ENCODE results near the gene SORCS2. TPM values are rescaled to one million over a fixed set of nuclear protein-coding genes. Genes with fewer than 3 reads are reported as not detected.

The SORCS2 gene
- total RNA-seq, 2 experiments from 2014 or later: not detected

- H3K27ac Mint-ChIP-seq: no peak overlapping the region
- peaks cover 29% of the 10 kb centered on the region for H3K27me3 Mint-ChIP-seq (ENCODE audit: low read depth)
- no peak for ATAC-seq
- no peaks in the 10 kb centered on the region for H3K4me1 Mint-ChIP-seq (ENCODE audit: low read depth)
- H3K4me3 Mint-ChIP-seq: no peak overlapping the region
- POLR2A ChIA-PET: no interaction called here
- no peaks in the 10 kb centered on the region for H3K9me3 Mint-ChIP-seq (ENCODE audit: insufficient read depth)
- CTCF ChIA-PET: no interaction called here
- no peak for DNase-seq
- no peaks in the 10 kb centered on the region for H3K36me3 Mint-ChIP-seq (ENCODE audit: low read depth)
These were observed 37.9 kb upstream of the SORCS2 start for GRCh38 chr4:7154351-7154981.

GRCh38 chr4:7155590-7156071 is 36.7 kb upstream of the SORCS2 start:
- Mint-ChIP-seq H3K27ac (no peak overlapping the region), H3K36me3 (ENCODE audit: low read depth) (no peaks in the 10 kb centered on the region), H3K9me3 (ENCODE audit: insufficient read depth) (no peaks in the 10 kb centered on the region), H3K4me3 (no peak overlapping the region), H3K4me1 (ENCODE audit: low read depth) (no peaks in the 10 kb centered on the region), H3K27me3 (ENCODE audit: low read depth) (peaks cover 29% of the 10 kb centered on the region)
- ATAC-seq (no peak), DNase-seq (no peak)
- POLR2A ChIA-PET: no interaction called here
- CTCF ChIA-PET: no interaction called here

GRCh38 chr4:7156328-7156727 is 36.0 kb upstream of the SORCS2 start:
- Mint-ChIP-seq H3K27me3 (ENCODE audit: low read depth) (peaks cover 29% of the 10 kb centered on the region), H3K9me3 (ENCODE audit: insufficient read depth) (no peaks in the 10 kb centered on the region), H3K36me3 (ENCODE audit: low read depth) (no peaks in the 10 kb centered on the region), H3K4me3 (no peak overlapping the region), H3K27ac (no peak overlapping the region), H3K4me1 (ENCODE audit: low read depth) (no peaks in the 10 kb centered on the region)
- ATAC-seq (no peak), DNase-seq (no peak)
- ChIA-PET CTCF (no interaction called here), POLR2A (no interaction called here)

- no peak for DNase-seq
- Mint-ChIP-seq H3K36me3 (ENCODE audit: low read depth) (no peaks in the 10 kb centered on the region), H3K9me3 (ENCODE audit: insufficient read depth) (no peaks in the 10 kb centered on the region), H3K27me3 (ENCODE audit: low read depth) (peaks cover 29% of the 10 kb centered on the region), H3K4me1 (ENCODE audit: low read depth) (no peaks in the 10 kb centered on the region), H3K27ac (no peak overlapping the region), H3K4me3 (no peak overlapping the region)
- no peak for ATAC-seq
- POLR2A ChIA-PET: no interaction called here
- CTCF ChIA-PET: no interaction called here
These were observed 35.4 kb upstream of the SORCS2 start for GRCh38 chr4:7156761-7157488.

- no peaks in the 10 kb centered on the region for H3K36me3 Mint-ChIP-seq (ENCODE audit: low read depth)
- ATAC-seq (no peak), DNase-seq (no peak)
- no peaks in the 10 kb centered on the region for H3K4me1 Mint-ChIP-seq (ENCODE audit: low read depth)
- no peak overlapping the region for H3K4me3 Mint-ChIP-seq
- H3K27ac Mint-ChIP-seq: no peak overlapping the region
- no peaks in the 10 kb centered on the region for H3K9me3 Mint-ChIP-seq (ENCODE audit: insufficient read depth)
- CTCF ChIA-PET: no interaction called here
- H3K27me3 Mint-ChIP-seq (ENCODE audit: low read depth): peaks cover 29% of the 10 kb centered on the region
- POLR2A ChIA-PET: no interaction called here
These were observed 34.7 kb upstream of the SORCS2 start for GRCh38 chr4:7157666-7158065.

- Mint-ChIP-seq H3K27me3 (ENCODE audit: low read depth) (peaks cover 26% of the 10 kb centered on the region), H3K4me3 (no peak overlapping the region), H3K9me3 (ENCODE audit: insufficient read depth) (no peaks in the 10 kb centered on the region), H3K36me3 (ENCODE audit: low read depth) (no peaks in the 10 kb centered on the region), H3K27ac (no peak overlapping the region), H3K4me1 (ENCODE audit: low read depth) (no peaks in the 10 kb centered on the region)
- POLR2A ChIA-PET: no interaction called here
- no peak for DNase-seq
- ATAC-seq: no peak
- CTCF ChIA-PET: no interaction called here
These were observed 34.1 kb upstream of the SORCS2 start for GRCh38 chr4:7158081-7158750.

- DNase-seq: no peak
- Mint-ChIP-seq H3K4me3 (no peak overlapping the region), H3K36me3 (ENCODE audit: low read depth) (no peaks in the 10 kb centered on the region), H3K9me3 (ENCODE audit: insufficient read depth) (no peaks in the 10 kb centered on the region), H3K27ac (no peak overlapping the region), H3K4me1 (ENCODE audit: low read depth) (no peaks in the 10 kb centered on the region), H3K27me3 (ENCODE audit: low read depth) (peaks cover 28% of the 10 kb centered on the region)
- ChIA-PET CTCF (no interaction called here), POLR2A (no interaction called here)
- no peak for ATAC-seq
These were observed 33.3 kb upstream of the SORCS2 start for GRCh38 chr4:7158991-7159390.

GRCh38 chr4:7159923-7160322 is 32.4 kb upstream of the SORCS2 start:
- Mint-ChIP-seq H3K27me3 (ENCODE audit: low read depth) (peaks cover 28% of the 10 kb centered on the region), H3K4me3 (no peak overlapping the region), H3K27ac (no peak overlapping the region), H3K9me3 (ENCODE audit: insufficient read depth) (no peaks in the 10 kb centered on the region), H3K36me3 (ENCODE audit: low read depth) (no peaks in the 10 kb centered on the region), H3K4me1 (ENCODE audit: low read depth) (no peaks in the 10 kb centered on the region)
- no peak for ATAC-seq
- POLR2A ChIA-PET: no interaction called here
- CTCF ChIA-PET: no interaction called here
- no peak for DNase-seq

- ChIA-PET POLR2A (no interaction called here), CTCF (no interaction called here)
- H3K4me3 Mint-ChIP-seq: no peak overlapping the region
- H3K9me3 Mint-ChIP-seq (ENCODE audit: insufficient read depth): no peaks in the 10 kb centered on the region
- peaks cover 23% of the 10 kb centered on the region for H3K27me3 Mint-ChIP-seq (ENCODE audit: low read depth)
- H3K4me1 Mint-ChIP-seq (ENCODE audit: low read depth): no peaks in the 10 kb centered on the region
- no peaks in the 10 kb centered on the region for H3K36me3 Mint-ChIP-seq (ENCODE audit: low read depth)
- H3K27ac Mint-ChIP-seq: no peak overlapping the region
- no peak for ATAC-seq
- DNase-seq: no peak
These were observed 31.9 kb upstream of the SORCS2 start for GRCh38 chr4:7160439-7160838.

- no peaks in the 10 kb centered on the region for H3K9me3 Mint-ChIP-seq (ENCODE audit: insufficient read depth)
- H3K4me1 Mint-ChIP-seq (ENCODE audit: low read depth): no peaks in the 10 kb centered on the region
- peaks cover 19% of the 10 kb centered on the region for H3K27me3 Mint-ChIP-seq (ENCODE audit: low read depth)
- ChIA-PET POLR2A (interaction anchor here (0.9 kb wide), 1 partner anchor 83 kb away, joined by 4 read pairs; no protein-coding TSS in a partner anchor), CTCF (no interaction called here)
- no peak overlapping the region for H3K27ac Mint-ChIP-seq
- no peaks in the 10 kb centered on the region for H3K36me3 Mint-ChIP-seq (ENCODE audit: low read depth)
- H3K4me3 Mint-ChIP-seq: no peak overlapping the region
- DNase-seq: no peak
- no peak for ATAC-seq
These were observed 31.3 kb upstream of the SORCS2 start for GRCh38 chr4:7160951-7161440.

- ATAC-seq: no peak
- no peak overlapping the region for H3K27ac Mint-ChIP-seq
- CTCF ChIA-PET: no interaction called here
These were observed 30.6 kb upstream of the SORCS2 start for GRCh38 chr4:7161721-7162214.

More at GRCh38 chr4:7161721-7162214, 30.6 kb upstream of the SORCS2 start:
- no peak overlapping the region for H3K4me3 Mint-ChIP-seq
- H3K4me1 Mint-ChIP-seq (ENCODE audit: low read depth): no peaks in the 10 kb centered on the region
- H3K27me3 Mint-ChIP-seq (ENCODE audit: low read depth): peaks cover 12% of the 10 kb centered on the region
- POLR2A ChIA-PET: interaction anchor here (0.9 kb wide), 1 partner anchor 82 kb away, joined by 4 read pairs; no protein-coding TSS in a partner anchor
- no peak for DNase-seq
- no peaks in the 10 kb centered on the region for H3K9me3 Mint-ChIP-seq (ENCODE audit: insufficient read depth)
- H3K36me3 Mint-ChIP-seq (ENCODE audit: low read depth): no peaks in the 10 kb centered on the region

Measured in activated CD8-positive, alpha-beta T cell treated with anti-CD3 and anti-CD28 coated beads, Interleukin-2, amount 10 ng/mL, durations not matched to agents 7 days and 5 days (primary cell).